Stimulated activated CD4-positive, alpha-beta T cell treated with anti-CD3 and anti-CD28 coated beads, Interleukin-12 subunit alpha, Interleukin-12 subunit beta, amount 100 ng/mL, for 48 hours (primary cell): ENCODE data around the gene TCF25.

Experiments used
- DNase-seq, 3 donors: peaks; one replicate each; pipeline ENCODE4 v3.0.0-alpha.2; 2020; ENCODE audit warnings: low read depth in 2 of 3, low spot score in 1 of 3

TCF25 gene

GRCh38 chr16:89844739-89845339, 28.6 kb upstream of the TCF25 start:
- no peak for DNase-seq

GRCh38 chr16:89845417-89845816, 28.0 kb upstream of the TCF25 start:
- DNase-seq: no peak

GRCh38 chr16:89847051-89847939, 26.1 kb upstream of the TCF25 start:
- no peak for DNase-seq

GRCh38 chr16:89847940-89848297, 25.5 kb upstream of the TCF25 start:
- DNase-seq: no peak

DNA sequence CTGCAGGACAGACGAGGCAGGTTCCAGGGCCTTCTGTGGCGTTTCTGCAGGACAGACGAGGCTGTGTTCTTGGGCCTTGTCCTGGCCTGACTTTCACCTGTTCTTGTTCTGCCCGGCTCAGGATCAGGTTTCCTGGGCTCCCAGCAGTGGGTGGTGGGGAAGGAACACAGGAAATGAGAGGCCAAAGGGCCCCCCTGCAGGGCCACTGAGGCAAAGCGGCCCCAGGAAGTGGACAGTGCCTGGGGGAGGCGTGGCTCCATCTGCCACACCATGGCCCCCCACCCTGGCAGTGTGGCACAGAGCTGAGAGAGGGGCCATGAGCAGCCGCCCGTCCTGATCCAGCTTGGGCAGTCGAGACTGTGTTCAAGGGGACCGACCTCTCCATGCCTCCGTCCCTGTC, 24.4 kb upstream of the TCF25 start:
- DNase-seq: no peak

- no peak for DNase-seq
These were observed 19.9 kb upstream of the TCF25 start for GRCh38 chr16:89853306-89853993.

- no peak for DNase-seq
These were observed 18.0 kb upstream of the TCF25 start for GRCh38 chr16:89855301-89855945.

DNA sequence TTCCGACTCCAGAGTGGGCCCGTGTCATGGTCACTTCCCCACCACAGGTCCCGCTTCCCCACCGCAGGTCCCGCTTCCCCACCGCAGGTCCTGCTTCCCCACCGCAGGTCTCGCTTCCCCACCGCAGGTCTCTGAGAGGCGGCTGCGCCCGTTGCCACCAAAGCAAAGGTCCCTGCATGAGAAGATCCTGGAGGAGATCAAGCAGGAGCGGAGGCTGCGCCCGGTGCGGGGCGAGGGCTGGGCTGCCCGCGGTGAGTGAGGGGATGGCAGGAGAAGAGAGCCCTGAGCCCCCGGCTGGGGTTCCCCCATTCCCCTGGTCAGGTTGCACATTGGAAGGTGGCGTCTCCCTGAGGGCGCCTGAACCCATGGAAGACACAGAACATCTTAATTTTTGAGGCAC, 17.4 kb upstream of the TCF25 start:
- DNase-seq: no peak

GRCh38 chr16:89858973-89859614, 14.3 kb upstream of the TCF25 start:
- no peak for DNase-seq

DNA sequence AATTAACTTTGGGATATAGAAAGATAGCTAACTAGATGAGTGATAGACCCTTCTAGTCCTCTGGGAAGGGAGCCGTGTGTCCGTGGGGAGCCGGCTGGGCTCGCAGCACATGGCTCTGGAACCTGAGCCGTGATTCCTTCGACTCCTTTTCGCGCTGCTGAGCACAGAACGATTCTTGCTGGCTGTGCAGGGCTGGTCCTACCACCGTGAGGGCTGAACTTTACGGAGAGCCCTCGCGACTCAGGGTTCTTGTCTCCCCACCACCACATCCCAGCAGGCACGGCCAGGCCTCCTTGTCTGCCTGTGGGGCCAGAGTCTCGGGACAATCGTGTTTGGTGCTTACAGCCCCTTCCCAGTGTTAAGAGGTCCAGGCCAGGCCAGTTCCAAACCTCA, 13.8 kb upstream of the TCF25 start:
- no peak for DNase-seq

- peak; percentile 55 to 81 (median 55) for DNase-seq
These were observed 12.6 kb upstream of the TCF25 start for GRCh38 chr16:89860747-89861304.

GRCh38 chr16:89861648-89862047, 11.7 kb upstream of the TCF25 start:
- no peak for DNase-seq

GRCh38 chr16:89862732-89863131, 10.7 kb upstream of the TCF25 start:
- DNase-seq: no peak

- peak in 1 of 3 donors; percentile 18 for DNase-seq
These were observed 9.5 kb upstream of the TCF25 start for GRCh38 chr16:89863741-89864526.

GRCh38 chr16:89864527-89864820, 8.9 kb upstream of the TCF25 start:
- no peak for DNase-seq

- DNase-seq: no peak
These were observed 5.5 kb upstream of the TCF25 start for GRCh38 chr16:89867918-89868317.

DNA sequence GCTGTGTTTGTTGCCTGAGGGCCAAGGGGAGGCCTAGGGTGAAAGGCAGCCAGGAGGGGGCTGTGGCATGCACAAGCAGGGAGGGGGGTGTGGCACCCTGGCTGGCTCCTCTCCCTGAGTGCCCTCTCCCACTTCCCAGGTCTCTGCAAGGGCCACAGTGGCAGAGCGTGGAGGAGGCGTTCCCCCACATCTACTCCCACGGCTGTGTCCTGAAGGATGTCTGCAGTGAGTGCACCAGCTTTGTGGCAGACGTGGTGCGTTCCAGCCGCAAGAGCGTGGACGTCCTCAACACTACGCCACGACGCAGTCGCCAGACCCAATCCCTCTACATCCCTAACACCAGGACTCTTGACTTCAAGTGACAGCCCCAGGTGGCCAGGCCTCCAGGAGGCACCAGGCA, 3.5 kb upstream of the TCF25 start:
- DNase-seq: no peak

GRCh38 chr16:89870440-89870839, 3.0 kb upstream of the TCF25 start:
- DNase-seq: no peak

GRCh38 chr16:89871895-89872294, 1.5 kb upstream of the TCF25 start:
- DNase-seq: no peak

GRCh38 chr16:89873972-89874689, 739 bp downstream of the TCF25 start:
- peak; percentile 94 to 98 (median 97) for DNase-seq
